SK-N-DZ (cell line): ENCODE data around the gene SLC39A11.

Source experiments
- DNase-seq: peaks from one replicate; pipeline ENCODE4 v3.0.0-alpha.2; 2015; ENCODE audit warnings: low spot score

SLC39A11 gene

DNA sequence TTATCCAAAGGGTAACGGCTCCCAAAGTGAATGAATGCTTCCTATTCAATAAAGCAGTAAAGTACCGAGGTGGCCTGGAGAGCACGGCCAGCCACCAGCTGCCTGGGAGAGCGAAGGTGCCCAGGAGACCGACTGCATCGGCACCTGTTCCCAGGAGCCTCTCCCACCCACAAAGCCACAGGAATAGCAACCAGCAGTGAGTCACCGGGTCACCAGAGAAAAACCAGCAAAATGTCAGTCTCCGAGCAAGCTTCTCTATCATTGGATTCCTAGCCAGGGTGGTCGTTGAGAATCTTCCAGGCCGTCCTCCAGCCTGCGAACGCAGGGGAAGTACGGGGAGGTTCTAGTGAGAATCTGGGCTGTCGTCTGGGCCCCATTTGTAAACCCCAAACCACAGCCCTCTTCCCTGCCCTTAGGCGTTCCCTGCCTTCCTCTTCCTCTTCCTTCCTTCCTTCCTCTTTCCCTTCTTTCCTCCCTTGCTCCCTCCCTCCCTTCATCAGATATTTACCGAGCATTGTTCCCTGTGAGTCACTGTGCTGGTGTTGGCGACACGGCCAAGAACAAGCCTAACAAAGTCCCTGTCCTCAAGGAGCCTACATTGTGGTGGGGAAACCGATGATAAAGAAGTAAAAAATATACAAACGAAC, 114.6 kb downstream of the SLC39A11 start:
- no peak for DNase-seq

DNA sequence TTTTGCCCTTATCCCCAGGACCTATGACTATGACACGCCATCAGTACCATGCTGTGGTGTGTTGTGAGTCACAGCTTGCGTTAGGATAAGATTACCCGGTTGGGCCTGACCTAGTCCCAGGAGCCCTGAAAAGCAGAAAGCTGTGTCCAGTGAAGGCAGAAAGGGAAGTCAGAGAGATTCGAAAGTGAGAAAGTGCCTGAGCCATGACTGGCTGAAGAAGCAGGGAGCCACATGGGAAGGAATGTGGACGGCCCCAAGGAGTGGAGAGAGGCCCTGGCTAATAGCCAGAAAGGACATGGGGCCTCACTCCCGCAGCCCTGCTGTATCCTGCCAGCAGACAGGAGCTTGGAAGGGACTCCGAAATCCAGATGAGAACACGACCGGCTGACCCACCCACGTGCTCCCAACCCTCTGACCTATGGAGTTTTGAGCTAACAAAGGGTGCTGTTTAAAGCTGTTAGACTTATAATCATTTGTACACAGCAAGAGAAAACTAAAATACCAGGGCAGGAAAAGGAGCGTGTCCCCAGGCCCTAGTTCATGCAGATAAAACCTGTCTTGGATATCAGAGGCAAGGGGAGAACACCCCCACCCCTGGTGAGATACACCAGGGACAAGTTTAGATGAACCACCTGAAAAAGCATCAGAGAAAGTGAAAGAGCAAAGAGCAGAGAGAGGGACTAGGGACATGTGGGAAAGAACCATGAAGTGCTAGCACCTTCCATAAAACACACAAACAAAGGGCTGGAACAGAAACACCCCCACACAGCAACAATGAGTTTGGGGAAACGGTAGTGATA, 115.3 kb downstream of the SLC39A11 start:
- no peak for DNase-seq

DNA sequence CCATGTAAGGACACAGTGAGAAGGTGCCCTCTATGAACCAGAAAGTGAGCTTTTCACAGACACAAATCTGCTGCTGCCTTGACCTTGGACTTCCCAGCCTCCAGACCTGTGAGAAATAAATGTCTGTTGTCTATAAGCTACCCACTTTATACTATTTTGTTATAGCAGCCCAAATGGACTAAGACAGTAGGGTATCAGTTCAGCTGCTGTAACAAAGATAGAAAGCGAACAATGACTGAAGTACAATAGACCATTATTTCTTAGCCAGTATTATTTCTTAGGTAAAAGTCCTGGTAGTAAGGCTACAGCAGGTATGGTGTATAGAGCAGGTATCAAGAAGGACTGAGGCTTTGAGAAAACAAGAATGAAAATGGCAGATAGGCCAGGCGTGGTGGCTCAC, 117.0 kb downstream of the SLC39A11 start:
- DNase-seq = no peak

DNA sequence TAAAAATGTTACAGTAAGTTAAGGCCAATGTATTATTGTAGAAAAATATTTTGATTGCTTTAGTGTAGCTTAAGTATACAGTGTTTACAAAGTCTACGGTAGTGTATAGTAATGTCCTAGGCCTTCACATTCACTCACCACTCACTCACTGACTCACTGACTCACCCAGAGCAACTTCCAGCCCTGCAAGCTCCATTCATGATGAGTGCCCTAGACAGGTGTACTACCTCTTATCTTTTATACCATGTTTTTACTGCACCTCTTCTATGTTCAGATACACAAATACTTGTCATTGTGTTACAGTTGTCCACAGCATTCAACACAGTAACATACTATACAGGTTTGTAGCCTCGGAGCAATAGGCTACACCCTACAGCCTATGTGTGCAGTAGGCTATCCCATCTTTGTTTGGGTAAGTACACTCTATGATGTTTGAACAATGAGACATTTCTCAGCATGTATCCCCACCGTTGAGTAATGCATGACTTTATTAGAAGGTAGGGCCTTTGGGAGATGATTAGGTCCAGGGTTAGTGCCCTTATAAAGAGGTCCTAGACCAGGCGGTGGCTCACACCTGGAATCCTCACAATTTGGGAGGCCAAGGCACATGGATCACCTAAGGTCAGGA, 117.8 kb downstream of the SLC39A11 start:
- no peak for DNase-seq

DNA sequence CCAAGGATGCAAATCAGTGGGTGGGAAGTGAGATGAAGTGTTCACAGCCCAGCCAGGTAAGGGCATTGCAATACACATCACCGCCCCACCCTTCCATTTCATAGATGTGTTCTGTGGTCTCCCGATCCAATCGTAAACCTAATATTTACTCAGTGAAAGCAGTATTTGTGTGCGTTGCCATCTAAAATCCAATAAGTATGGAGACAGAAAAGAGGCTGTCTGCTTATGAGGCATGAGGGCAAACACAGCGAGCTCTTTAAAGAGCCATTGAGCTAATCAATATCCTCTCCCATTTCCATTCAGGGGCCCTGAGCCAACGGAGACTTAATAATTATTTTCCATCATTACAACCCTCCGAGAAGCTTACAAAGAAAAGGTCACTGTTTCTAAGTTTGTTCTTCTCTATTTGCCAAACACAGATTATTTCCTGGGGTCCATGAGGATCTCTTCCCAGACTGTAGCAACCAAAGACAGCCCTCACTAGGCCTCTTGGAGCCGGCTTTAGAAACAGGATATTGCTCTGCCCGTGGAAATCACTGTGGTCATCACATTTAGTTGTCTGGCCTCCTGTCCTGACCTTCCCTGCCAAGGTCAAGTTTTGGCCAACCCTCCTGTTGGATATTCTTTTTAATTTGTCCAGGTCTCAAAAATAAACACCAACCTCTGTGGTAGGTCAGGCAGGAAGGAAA, 120.1 kb downstream of the SLC39A11 start:
- DNase-seq = no peak

DNA sequence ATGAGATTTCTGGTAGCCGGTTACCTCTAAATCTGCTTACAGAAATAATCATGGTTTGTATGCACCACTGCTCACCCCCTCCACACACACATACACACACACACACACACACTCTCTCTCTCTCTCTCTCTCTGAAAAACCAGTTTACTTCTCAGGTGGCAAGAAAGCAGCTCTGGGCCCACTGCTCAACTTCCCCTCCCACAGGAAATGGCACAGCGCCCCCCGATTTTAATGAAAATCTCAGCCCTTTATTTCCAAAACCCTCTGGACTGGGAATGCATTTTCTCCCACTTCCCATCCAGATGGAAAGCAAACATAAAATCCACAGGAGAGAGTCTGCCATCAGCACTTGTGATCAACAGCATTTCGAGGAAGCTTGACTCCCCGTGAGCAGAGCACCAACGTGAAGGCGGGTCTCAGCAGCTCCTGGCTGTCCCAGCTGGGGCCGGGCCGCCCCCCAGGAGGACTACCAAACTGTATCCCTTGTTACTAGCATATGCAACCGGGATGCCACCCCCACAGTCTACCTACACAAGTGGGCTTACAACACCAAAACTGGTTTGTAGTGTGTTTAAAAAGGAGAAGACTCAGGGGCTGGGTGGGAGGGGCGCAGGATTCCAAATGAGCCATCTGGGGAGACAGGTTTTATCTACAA, 121.1 kb downstream of the SLC39A11 start:
- DNase-seq = no peak

DNA sequence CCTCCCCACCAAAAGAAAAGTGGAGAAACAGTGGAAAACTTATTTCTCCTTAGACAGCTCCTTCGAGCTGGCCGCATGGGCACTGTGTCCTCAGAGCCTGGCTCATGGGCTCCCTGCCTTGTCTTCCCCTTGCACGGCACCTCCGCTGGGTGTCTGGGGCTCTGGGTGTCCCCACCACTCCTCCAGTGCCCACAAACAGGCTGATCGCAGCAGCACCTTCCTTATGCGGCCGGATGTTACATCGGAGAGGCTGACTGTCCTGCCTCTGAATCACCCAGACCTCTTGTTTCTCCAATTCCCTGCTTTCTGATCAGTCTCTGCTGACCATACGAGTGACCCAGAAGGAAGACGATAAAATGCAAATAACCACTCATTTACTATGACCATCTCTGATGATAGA, 121.7 kb downstream of the SLC39A11 start:
- no peak for DNase-seq

DNA sequence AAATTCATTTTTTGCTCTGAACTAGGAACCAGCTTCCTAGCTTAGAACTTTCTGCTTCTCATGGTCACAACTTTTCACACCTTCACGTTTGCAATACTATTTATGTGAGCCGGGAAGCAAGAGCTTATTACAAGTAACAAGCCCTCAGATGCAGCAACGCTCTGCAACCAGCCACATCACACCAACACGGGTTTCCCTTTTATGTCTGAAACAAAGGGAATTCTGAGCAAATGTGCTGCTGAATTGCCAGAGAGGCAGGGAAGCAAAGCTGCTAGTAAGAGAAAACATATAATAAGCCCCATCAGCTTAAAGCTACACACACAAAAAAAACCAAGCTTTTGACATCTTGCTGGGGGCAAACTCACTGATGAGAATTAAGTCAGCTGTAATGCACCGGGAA, 122.2 kb downstream of the SLC39A11 start:
- no peak for DNase-seq

DNA sequence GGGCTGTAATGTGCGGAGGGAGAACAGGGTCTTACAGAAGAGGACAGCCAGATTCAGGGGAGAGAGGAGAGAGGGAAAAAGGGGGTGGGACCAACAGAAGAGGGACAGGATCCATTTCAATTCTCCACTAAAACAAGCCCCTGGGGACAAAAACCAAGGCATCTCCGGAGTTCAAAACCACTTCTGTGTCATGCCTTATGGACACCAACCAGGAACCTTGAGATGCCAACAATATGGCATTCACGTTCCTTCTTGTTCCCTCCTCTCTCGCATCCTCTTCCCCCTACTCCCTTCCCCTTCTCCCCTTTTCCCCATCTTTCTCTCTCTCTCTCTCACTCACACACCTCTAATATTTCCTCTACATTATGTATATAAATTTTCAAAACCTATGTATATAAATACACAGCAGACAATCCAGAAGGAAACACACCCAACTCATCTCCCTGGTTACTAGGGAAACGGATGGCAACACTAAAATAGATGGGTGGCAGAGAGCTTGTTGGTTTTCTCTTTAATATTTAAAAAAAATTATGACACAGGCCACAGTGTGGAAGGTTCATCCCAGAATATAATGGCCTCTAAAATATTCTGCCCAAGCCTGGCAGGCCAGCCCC, 123.1 kb downstream of the SLC39A11 start:
- DNase-seq = no peak

DNA sequence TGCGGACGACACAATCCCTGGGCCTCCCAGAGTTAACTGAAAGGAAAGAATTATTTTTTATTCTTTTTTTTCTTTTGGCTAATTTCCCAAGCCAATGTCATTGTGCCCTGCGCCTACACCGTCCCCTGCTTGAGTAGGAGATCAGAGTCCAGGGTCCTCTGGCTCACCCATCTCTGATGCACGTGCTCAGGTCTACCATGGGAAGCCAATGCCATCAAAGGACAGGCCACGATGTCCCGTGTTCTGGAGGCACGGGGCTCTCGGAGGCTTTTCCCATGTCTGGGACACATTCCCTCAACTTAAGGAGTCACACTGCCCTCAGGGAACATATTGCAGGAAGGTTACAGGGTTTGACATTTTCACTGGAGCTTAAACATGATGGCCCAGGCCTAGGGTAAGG, 123.7 kb downstream of the SLC39A11 start:
- DNase-seq = no peak

DNA sequence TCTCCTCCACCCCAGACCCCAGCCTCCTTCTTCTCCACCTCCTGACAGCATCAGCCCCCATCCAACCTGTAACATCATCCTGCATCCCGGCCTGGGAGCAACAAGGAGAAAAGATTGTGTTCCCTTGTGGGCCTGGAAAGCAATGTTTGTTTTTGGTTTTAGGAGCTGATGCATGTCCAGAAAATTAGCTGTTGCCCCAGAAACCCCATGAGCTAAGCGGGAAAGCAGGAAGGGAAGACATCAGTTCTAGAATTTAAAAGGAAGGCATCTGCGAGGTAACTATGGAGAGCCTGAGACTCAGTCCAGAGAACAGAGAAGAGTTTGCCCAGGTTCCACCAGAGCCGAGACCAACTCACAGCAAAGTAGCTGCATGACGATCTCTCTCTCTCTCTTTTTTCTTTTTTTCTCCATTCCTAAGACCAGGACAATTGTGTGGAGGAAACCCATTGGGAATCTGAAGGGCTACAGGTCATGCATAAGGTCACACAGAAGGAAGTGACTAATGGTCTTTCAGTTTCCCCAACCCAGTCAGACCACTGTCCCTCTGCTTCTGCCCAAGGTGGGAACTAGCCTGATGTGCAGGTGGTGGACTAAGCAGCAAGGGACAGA, 124.4 kb downstream of the SLC39A11 start:
- no peak for DNase-seq

DNA sequence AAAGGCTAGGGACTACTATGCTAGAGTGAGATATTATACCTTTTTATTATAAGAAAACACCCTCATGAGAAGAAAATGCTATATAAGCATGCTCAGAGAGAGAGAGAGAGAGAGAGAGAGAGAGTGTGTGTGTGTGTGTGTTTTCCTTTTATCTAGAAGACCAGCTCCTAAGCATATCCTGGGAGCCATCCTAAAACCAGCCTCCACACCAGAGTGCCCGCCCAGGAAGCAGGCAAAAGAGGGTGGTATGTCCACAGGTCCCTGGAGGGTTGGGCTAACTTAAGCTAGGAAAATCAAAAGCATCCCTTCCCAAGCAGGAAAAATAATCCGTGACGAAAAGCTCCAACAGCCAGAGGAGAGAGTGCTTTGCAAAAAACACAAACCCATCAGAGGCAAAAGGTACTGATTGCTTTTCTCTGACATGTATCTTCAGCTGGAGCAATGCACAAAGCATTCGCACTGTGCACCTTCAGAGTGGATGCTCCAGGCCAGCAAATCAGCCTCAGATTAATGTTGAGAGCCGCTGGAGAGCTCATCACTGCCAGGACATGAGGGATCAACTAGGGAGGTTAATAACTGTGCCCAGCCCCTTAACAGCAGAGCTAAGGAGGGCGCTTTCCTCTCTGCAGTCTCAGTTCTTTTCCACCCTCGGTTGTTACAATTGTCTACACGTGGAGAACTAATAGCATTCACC, 125.1 kb downstream of the SLC39A11 start:
- DNase-seq = no peak

DNA sequence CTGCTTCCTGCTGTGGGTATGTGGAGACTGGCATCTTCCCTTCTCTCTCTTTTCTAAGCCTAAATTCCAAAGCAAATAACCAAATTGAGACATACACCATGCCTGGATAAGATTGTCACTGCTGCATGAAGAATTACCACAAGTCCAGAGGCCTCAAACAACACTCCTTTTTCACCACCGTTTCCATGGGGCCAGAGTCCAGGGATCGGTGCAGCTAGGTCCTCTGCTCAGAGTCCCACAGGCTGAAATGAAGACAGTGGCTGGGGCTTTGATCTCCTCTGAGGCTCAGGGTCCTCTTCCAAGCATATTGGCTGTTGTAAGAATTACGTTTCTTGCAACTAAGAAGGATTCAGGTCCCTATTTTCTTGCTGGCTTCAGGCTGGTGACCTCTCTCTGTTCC, 130.4 kb downstream of the SLC39A11 start:
- DNase-seq = no peak

DNA sequence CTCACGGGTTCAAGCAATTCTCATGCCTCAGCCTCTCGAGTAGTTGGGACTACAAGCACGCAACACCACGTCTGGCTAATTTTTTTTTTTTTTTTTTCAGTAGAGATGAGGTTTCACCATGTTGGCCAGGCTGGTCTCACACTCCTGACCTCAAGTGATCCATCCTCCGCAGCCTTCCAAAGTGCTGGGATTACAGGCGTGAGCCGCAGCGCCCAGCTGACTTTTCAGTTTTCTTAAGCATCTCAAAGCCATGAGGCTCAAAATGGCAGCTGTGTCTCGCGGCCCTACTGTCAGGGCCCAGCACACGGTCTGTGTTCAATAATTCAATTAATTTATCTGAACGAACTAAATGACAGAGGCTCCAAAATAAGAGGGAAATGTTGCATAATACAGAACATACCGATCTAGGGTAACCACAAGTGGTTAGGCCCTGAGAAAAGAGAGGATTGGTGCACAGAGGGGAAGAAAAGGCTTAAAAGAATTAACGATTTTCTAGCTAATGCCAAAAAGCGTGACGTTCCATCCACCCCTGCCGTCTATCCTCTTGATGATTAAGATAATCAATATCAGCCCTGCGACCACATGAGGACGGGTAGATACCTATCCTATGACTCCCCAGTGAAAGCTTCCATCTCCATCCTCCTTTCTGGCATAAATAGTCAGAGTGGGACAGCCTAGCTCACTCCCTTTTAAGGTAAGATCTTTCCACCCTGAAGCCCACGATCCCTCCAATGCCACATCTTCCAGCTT, 136.9 kb downstream of the SLC39A11 start:
- DNase-seq = no peak

DNA sequence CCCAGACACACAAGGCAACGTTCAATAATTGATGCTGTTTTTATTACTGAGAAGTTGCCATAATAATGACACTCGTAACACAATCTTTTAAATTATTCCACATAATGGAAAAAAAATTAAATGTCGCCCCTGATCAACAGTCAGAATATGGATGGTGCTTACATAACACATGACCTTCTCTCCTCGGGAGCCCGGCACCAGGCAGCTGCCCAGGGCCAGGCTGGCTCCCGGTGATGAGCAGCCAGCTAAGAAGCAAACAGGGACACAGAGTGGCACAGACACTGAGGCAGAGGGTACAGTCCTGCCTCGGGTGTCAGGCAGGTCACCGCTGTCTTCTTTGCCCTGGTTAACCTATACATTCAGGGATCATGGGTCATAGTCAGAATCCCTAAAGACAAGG, 137.9 kb downstream of the SLC39A11 start:
- no peak for DNase-seq

DNA sequence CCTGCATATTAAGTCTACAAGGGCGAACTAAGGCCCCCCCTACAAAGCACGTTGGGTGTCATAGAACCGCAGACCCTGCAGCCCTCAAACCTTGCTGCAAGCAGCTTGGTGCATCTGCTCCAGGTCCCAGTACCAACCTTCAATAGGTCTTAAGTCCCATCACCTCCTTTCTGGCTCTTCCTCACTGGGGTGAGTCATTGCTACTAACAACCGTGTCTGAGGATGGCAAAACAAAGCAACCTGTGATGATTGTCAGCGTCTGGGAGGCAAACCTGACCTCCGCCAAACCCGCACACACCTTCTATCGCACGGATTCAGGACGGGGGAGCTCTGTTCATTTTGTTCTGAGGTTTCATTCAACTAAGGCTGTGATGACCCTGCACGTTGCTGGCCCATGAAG, 138.9 kb downstream of the SLC39A11 start:
- no peak for DNase-seq

DNA sequence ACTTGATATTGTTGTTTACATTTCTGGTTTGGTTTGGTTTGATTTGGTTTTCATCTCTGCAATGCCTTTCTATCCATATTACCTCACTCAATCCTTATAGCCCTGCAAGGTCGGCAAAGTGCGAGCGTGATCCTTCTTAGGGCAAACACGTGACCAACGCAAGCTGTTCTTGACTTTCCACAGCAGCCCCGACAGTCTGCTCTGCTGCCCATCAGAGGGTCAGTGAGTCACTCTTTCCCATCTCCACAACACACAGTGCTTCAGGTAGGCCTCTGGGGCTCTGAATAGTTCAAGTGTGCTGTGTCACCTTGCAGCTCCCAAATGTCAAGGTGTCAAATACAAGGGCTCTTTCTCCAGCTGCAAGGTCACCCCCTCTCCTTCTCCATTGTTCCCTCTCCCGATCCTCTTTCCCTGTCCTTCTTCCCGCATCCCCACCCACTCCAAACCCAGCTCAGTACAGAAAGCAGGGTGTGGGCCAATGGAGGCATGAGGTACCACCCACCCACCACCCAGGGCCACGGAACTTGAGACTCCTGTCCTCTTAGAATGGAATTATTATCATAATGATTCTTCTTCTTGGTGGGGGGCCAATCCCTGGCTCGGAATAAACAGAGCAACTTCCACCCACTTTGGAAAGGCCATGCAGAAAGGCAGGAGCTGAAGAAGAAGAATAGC, 139.7 kb downstream of the SLC39A11 start:
- no peak for DNase-seq

DNA sequence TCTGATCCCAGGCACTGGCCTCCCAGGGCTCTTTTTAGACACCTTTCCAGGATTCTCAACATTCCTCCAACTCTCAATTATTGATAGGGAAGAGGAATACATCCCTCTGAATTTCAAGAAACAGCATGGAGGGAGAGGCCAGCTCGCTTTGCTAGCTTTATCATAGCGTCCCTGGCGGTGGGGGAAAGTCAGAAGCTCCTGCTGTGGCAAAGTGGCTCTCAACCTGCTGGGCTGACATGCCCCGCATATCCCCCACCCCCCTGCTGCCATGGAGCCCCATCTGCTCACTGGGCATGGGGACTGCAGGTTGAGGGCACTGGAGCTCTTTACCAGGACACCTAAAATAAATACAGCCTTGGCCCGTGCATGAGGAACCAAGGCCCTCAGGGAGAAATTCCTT, 140.3 kb downstream of the SLC39A11 start:
- no peak for DNase-seq
